Transverse colon (tissue), 3 donors: ENCODE data around the gene ARAP3.

Experiments used
- POLR2A ChIP-seq: fragments of 450-650 bp; IDR thresholded peaks from one replicate; pipeline ENCODE4 v1.6.1; 2016; ENCODE audit warnings: antibody characterized with exemption, mild to moderate bottlenecking, moderate library complexity
- TF ChIP-seq, protein P1 (sequence below), 5 experiments: fragments of 200-600 bp in 3 of 5; fragments of 450-650 bp in 2 of 5; sonication (generic) in 3 of 5; IDR thresholded peaks; 1 replicate in 2 of 5; 2 replicates in 3 of 5; pipeline ENCODE4 v1.5.1; 2016 to 2017; ENCODE audit warnings: antibody characterized with exemption in 5 of 5, inconsistent platforms in 3 of 5, mild to moderate bottlenecking in 2 of 5, moderate library complexity in 1 of 5

- TF ChIP-seq, protein P1, sequence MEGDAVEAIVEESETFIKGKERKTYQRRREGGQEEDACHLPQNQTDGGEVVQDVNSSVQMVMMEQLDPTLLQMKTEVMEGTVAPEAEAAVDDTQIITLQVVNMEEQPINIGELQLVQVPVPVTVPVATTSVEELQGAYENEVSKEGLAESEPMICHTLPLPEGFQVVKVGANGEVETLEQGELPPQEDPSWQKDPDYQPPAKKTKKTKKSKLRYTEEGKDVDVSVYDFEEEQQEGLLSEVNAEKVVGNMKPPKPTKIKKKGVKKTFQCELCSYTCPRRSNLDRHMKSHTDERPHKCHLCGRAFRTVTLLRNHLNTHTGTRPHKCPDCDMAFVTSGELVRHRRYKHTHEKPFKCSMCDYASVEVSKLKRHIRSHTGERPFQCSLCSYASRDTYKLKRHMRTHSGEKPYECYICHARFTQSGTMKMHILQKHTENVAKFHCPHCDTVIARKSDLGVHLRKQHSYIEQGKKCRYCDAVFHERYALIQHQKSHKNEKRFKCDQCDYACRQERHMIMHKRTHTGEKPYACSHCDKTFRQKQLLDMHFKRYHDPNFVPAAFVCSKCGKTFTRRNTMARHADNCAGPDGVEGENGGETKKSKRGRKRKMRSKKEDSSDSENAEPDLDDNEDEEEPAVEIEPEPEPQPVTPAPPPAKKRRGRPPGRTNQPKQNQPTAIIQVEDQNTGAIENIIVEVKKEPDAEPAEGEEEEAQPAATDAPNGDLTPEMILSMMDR (IDR thresholded peaks at IDR 0.05), result no peak
- TF ChIP-seq POLR2A, result no peak
These were observed 27.0 kb downstream of the ARAP3 start for GRCh38 chr5:141655020-141655419.
